IMR-90 (cell line): ENCODE results near the gene RLN3.

ENCODE experiments used
- CTCF ChIP-seq: conservative IDR thresholded peaks from 2 replicates; pipeline ENCODE4 v1.5.1; 2012; ENCODE audit warnings: mild to moderate bottlenecking, low read depth, low read length, improper control_type of control experiment
- MXI1 ChIP-seq: IDR thresholded peaks from 2 replicates; pipeline ENCODE4 v1.6.1; 2012; ENCODE audit warnings: low read depth, mild to moderate bottlenecking, low read length, moderate library complexity, borderline replicate concordance
- RFX5 ChIP-seq: IDR thresholded peaks from 2 replicates; pipeline ENCODE4 v1.8.0; 2012; ENCODE audit warnings: low read depth, mild to moderate bottlenecking, low read length, moderate library complexity

- TF ChIP-seq CTCF (no peak), MXI1 (no peak), RFX5 (no peak)
These were observed 31.8 kb upstream of the RLN3 start for GRCh38 chr19:13995878-13996765.
